GM19467 (cell line): Measurements from ENCODE around the gene CREB1.
"Not testable (repeated sequence)": the region's sequence is repeated elsewhere in the genome, so short reads cannot be mapped to it uniquely, and the experiment has no call there.

Experiments used
- ATAC-seq: cut with Tn5 transposase; IDR thresholded peaks from one replicate; pipeline ENCODE4 v1.9.1; 2021; ENCODE audit warnings: mild to moderate bottlenecking, moderate library complexity; ENCODE audit not compliant: unreplicated experiment

The CREB1 gene

GRCh38 chr2:207614824-207615223 is 85.1 kb downstream of the CREB1 start:
- ATAC-seq = no peak

DNA sequence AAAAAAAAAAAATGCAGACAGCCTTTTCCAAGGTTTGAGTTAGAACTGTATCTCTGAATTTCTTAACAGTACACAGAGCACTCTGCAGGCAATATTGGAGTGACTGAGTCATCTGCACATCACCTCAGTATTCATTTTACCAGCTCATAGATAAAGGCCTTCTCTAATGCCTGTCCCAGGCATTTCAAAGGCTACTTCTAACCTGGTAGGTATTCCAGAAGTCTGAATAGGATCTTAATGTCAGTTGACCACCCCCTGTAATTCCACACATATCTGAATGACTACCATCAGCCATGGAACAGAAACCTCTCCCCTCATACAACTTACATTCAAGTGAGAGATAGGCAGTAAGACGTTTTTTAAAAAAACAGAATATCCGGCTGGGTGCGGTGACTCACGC is 86.4 kb downstream of the CREB1 start:
- ATAC-seq = no peak

- ATAC-seq = no peak
Observed at GRCh38 chr2:207617011-207617671, 87.4 kb downstream of the CREB1 start.

GRCh38 chr2:207619764-207620203 is 90.0 kb downstream of the CREB1 start:
- peak; percentile 34 for ATAC-seq

DNA sequence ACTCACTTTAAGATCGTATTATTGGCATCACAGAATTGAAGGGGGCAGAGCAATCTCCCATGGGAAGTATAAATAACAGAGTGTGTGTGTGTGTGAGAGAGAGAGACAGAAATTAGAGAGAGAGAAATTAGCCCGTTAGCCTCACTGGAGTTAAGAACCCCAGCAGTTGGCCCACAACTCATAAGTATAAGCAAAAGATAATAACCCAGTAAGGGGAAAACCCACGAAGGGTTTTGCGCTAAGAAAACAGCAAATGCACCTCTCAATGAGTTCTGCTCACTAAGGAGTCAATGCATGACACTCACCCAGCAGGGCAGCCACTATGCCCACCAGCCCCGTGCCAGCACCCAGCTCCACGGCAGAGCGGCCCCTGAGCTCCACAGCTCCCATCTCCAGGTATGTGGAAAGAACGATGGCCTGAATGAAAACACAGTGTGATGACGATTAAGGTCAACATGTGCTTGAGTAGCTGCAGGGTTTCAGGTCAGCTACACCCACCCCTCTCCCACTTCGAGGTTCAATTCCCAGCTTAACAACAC is 91.8 kb downstream of the CREB1 start:
- ATAC-seq = no peak

GRCh38 chr2:207624185-207625013 is 94.6 kb downstream of the CREB1 start:
- peak; percentile 36 for ATAC-seq

DNA sequence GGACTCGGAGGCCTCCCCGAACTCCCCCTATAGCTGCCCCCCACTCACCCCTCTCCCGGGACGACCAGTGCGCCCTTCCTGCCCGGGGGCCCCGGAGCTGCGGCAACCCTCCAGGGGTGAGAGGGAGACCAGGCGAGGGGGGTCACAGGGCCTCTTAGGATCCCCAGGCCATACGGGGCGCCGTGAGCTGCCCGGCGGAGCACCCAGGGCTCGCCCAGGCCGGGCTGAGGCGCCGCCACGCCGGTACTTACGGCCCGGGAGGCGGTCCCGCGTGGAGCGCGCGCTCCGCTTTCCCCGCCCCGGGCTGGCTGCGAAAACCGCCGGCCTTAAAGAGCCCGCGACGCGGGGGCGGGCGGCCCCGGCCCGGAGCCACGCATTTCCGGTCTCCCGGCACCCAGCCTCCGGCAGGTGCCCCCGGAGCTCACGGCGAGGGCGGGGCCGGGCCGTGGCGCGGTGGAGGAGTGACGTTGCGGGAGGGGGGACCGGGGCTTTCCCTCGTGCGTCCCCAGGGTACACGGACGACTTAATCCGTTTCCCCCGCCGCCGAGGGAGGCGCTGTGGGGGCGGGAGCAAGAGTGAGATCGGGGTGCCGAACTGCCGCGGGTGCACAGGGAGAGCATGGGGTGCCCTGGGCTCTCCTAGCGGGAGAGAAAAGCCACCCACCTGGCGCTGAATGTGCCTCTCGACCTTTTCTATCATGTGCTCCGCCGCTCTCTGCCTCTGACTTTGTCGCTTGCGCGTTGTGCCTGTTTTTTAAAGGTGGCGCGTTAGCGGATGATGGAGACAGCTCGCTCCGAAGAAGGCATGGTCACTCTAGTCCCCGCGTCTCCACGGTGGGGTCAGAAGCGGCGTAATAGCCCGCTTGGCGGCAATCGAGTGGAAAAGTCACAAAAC is 95.5 kb downstream of the CREB1 start, which contains the start of gene METTL21A:
TSS of gene METTL21A (minus strand) at position 381 of the 894 bp plus-strand sequence. CDS start 1,019 bp downstream, outside the sequence.
- ATAC-seq = peak; percentile 58

DNA sequence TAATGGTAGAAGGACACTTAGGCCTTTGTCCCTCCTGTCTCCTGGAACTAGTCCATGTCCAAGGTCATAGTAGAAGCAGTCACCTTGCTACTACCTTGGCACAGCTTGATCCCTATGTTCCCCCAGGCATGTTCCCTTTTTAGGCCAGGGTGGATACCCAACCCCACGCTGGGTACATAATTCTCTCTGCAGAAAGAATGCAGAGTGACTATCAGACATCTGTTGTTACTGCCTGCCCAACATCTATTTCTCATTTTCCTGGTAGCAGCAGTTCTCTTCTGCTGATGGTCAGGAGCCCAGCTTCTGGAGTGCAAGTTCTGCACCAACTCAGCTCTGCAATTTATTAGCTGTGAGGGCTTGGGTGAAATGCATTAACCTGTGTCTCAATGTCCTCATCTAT is 99.8 kb downstream of the CREB1 start:
- ATAC-seq = no peak

- ATAC-seq = no peak
Observed at GRCh38 chr2:207630491-207630890, 100.7 kb downstream of the CREB1 start.

DNA sequence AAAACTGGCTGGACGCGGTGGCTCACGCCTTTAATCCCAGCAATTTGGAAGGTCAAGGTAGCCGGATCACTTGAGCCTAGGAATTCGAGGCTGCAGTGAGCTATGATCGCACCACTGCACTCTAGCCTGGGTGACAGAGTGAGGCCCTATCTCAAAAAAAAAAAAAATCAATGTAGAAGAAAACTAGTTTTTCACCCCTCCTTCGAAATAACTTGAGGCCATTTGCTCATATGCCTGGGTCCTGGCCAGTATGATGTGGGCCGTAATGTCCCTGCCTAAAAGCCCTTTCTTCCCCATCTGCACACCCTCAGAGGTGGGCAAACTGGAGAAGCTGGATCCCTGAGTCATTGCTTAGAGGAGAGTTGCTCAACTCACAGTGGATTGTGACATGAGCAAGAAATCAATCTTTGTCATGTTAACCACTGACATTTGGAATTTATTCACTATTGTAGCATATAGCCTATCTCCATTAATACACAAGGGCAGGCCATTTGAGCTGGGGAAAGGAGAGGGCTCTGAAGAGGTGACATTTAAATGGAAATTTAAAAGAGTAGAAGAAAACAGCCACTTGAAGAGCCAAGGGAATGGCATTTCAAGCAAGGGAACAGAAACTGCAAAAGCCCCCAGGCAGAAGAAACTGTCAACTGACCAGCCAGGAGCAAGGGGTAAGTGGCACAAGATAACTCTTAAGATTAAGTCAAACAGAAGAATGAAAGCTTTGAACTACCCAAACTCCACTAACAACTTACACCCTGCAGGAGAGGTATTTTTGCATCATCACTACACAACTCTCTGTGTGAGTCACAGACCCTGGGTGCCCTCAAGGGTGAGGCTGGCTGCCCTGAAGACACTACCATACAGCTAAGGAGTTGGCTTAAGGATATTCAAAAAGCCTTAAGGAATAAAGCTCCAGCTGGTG is 103.1 kb downstream of the CREB1 start:
- no peak for ATAC-seq

GRCh38 chr2:207633686-207634085 is 103.9 kb downstream of the CREB1 start:
- ATAC-seq = no peak

DNA sequence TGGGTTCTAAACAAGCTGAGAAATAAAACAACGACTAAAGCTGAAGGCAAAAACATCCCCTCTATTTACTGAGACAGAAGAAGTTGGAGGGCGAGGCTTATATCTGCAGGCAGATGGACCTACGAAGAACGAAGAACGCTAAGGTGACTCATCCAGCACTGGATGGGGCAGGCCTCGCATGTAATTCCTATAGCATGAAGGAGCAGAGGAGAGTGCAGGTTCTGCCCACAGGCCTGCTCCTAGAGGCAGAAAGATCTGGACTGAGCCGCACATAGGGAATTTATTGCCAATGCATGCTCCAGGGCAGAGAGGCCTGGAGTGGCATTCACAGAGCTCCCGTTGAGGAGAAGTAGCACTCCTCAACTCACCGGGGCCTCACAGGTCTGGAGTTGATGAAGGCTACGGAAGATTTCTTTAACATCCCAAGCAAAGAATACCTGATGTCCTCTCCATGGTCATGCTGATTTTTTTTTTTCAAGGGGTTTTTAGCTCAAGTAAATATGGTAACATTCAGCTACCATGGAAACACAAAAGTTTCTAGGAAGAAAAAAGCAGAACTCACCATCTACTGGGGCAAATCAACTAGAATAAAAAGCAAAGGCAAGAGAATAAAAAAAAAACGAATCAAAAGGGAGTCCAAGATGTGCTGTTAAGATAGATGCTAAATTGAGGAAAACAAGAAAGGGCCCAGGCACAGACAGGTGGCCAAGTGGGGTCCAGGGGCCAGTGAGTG is 105.9 kb downstream of the CREB1 start:
- ATAC-seq = no peak

- ATAC-seq = not testable (repeated sequence)
Observed at GRCh38 chr2:207639288-207639687, 109.5 kb downstream of the CREB1 start.

DNA sequence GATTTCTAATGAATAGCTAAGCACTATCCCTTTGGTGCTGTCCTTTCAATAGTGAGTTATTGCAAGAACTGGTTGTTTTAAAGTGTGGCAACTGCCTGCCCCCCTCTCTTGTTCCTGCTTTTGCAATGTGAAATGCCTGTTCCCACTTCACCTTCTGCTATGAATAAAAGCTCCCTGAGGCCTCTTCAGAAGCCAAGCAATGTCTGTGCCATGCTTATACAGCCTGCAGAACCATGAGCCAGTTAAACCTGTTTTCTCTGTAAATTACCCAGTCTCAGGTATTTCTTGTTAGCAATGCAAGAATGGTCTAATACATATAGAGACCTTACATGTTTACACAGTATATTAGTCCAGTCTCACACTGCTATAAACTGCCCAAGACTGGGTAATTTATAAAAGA is 110.4 kb downstream of the CREB1 start:
- ATAC-seq = no peak

DNA sequence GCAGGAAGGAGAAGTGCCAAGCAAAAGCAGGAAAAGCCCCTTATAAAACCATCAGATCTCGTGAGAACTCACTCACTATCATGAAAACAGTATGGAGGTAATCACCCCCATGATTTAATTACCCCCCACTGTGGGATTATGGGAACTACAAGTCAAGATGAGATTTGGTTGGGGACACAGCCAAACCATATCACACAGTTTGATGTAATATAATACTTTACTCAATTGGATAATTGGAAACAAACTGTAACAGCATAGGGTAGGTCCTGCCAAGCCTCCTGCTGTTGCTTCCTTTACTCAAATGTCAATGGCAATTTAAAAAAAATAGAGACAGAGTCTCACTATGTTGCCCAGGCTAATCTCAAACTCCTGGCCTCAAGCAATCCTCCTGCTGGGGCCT is 110.9 kb downstream of the CREB1 start:
- ATAC-seq = no peak

GRCh38 chr2:207643892-207644291 is 114.1 kb downstream of the CREB1 start:
- ATAC-seq = no peak

DNA sequence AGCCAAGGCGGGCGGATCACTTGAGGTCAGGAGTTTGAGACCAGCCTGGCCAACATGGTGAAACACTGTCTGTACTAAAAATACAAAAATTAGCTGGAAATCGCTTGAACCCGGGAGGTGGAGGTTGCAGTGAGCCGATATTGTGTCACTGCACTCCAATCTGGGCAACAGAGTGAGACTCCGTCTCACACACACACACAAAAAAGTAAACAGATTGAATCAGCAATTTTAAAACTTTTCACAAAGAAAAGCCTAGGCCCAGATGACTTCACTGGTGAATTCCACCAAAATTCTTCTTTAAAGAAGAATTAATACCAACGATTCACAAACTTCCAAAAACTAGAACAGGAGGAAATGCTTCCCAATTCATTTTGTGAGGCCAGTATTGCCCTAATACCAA is 116.8 kb downstream of the CREB1 start:
- not testable (repeated sequence) for ATAC-seq
